ENCODE data around the gene FOXF1. TPM values are rescaled to one million over a fixed set of nuclear protein-coding genes. Genes with fewer than 3 reads are reported as not detected.
A peak's percentile ranks its signal among the peaks of the same experiment; 100 is the strongest.

The FOXF1 gene
- total RNA-seq, 3 donors from 2014 or later = 6.9 to 85.8 (median 9.9) TPM

DNA sequence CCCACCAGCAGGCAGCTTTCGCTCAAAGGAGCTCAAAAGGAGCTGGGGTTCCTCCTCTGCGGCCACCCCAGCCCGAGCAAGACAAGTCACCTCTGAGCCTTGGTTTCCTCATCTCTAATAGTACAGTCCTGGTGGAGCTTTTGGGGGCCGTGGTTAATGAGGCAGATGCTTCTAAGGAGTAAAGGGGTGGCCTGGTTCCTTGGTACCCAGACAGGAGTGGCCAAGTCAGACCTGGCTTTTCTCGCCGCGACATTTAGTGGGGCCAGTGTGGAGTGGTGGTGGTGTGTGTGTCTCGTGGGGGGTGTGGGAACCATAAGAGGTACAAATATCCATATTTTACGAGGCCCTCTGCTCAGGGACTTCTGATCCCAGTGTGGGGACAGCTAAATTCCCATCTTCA, 6.7 kb downstream of the FOXF1 start:
- DNase-seq = peak in 1 of 3 donors; percentile 16
- no peak for ATAC-seq
- intact Hi-C loops (cut with DNase I, micrococcal nuclease) = loop anchor here (5.0 to 10.0 kb wide), 3 partner anchors 320 to 692 kb away; no protein-coding TSS in a partner anchor
- TF ChIP-seq, protein P1, sequence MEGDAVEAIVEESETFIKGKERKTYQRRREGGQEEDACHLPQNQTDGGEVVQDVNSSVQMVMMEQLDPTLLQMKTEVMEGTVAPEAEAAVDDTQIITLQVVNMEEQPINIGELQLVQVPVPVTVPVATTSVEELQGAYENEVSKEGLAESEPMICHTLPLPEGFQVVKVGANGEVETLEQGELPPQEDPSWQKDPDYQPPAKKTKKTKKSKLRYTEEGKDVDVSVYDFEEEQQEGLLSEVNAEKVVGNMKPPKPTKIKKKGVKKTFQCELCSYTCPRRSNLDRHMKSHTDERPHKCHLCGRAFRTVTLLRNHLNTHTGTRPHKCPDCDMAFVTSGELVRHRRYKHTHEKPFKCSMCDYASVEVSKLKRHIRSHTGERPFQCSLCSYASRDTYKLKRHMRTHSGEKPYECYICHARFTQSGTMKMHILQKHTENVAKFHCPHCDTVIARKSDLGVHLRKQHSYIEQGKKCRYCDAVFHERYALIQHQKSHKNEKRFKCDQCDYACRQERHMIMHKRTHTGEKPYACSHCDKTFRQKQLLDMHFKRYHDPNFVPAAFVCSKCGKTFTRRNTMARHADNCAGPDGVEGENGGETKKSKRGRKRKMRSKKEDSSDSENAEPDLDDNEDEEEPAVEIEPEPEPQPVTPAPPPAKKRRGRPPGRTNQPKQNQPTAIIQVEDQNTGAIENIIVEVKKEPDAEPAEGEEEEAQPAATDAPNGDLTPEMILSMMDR (IDR thresholded peaks at IDR 0.05) = no peak
- peaks cover 4% of the 10 kb centered on the region for H3K4me1 ChIP-seq (ENCODE audit: low read depth)
- no peaks in the 10 kb centered on the region for H3K36me3 ChIP-seq (ENCODE audit: low read depth)
- no peak overlapping the region for H3K4me3 ChIP-seq
- H3K9me3 ChIP-seq = no peaks in the 10 kb centered on the region

- TF ChIP-seq, protein P1 (IDR thresholded peaks at IDR 0.05) = no peak
- DNase-seq = peak; percentile 66 to 70 (median 70)
- Histone ChIP-seq H3K36me3 (ENCODE audit: low read depth) (no peaks in the 10 kb centered on the region), H3K4me1 (ENCODE audit: low read depth) (peaks cover 4% of the 10 kb centered on the region), H3K9me3 (no peaks in the 10 kb centered on the region), H3K4me3 (no peak overlapping the region)
- intact Hi-C loops (cut with DNase I, micrococcal nuclease) = loop anchor here (5.0 to 10.0 kb wide), 3 partner anchors 320 to 693 kb away; no protein-coding TSS in a partner anchor
- ATAC-seq = peak; percentile 66
Observed at GRCh38 chr16:86517652-86518258, 7.4 kb downstream of the FOXF1 start.

GRCh38 chr16:86519007-86519648, 8.8 kb downstream of the FOXF1 start:
- H3K36me3 ChIP-seq (ENCODE audit: low read depth) = no peaks in the 10 kb centered on the region
- no peak overlapping the region for H3K4me3 ChIP-seq
- H3K4me1 ChIP-seq (ENCODE audit: low read depth) = peaks cover 4% of the 10 kb centered on the region
- TF ChIP-seq, protein P1 (IDR thresholded peaks at IDR 0.05) = no peak
- DNase-seq = no peak
- no peaks in the 10 kb centered on the region for H3K9me3 ChIP-seq
- intact Hi-C loops (cut with DNase I, micrococcal nuclease) = loop anchor here (5.0 to 10.0 kb wide), 3 partner anchors 322 to 694 kb away; no protein-coding TSS in a partner anchor
- peak; percentile 3 for ATAC-seq

DNA sequence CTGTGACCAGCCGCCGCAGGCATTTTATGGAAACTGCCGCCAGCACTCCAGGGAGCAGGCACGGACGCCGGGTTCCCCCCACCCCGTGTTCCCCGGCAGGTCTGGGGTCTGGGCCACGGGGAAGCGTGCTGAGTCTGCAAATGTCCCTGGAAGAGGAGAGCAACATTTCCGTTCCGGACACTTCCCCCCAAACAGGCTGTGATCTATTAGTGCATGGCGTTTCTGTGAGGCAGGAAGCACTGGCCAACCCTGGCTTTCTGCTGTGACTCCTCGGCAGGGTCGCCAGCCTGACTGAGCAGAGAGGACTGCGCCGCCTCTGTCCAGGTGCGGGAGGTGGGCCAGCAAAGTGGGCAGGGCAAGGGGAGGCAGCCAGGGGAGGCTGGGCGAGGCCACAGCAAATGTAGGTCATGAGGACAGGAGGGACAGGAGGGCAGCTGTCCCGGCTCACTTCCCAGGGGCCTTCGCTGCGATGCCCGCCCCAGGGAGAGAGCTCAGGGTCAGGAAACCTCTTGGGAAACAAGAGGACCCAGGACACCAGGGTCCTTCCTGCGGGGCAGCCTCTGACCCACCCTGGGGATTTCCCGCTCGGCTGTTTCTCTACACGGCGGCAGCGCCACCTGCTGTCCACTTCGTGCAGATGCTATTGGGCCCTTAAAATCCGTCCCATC, 9.5 kb downstream of the FOXF1 start:
- ATAC-seq = peak; percentile 57
- no peak overlapping the region for H3K4me3 ChIP-seq

More for the DNA sequence above, 9.5 kb downstream of the FOXF1 start:
- TF ChIP-seq, protein P1 (IDR thresholded peaks at IDR 0.05) = peak; percentile 78
- no peaks in the 10 kb centered on the region for H3K9me3 ChIP-seq
- H3K36me3 ChIP-seq (ENCODE audit: low read depth) = no peaks in the 10 kb centered on the region
- peak; percentile 57 to 69 (median 67) for DNase-seq
- intact Hi-C loops (cut with DNase I, micrococcal nuclease) = loop anchor here (5.0 to 10.0 kb wide), 4 partner anchors 322 to 695 kb away; no protein-coding TSS in a partner anchor
- peaks cover 4% of the 10 kb centered on the region for H3K4me1 ChIP-seq (ENCODE audit: low read depth)
